Measurements from ENCODE around the gene ZNF346.
"Not testable (repeated sequence)": the region's sequence is repeated elsewhere in the genome, so short reads cannot be mapped to it uniquely, and the experiment has no call there.

ZNF346 gene

GRCh38 chr5:177043958-177044357 is 21.5 kb downstream of the ZNF346 start:
- H3K4me3 ChIP-seq (ENCODE audit: low read depth, low read length): no peak overlapping the region
- TF ChIP-seq CTCF (conservative IDR thresholded peaks at IDR 0.05; ENCODE audit: low read depth, low read length): no peak
- no peak for DNase-seq (ENCODE audit: low read depth)

GRCh38 chr5:177044641-177045040 is 22.1 kb downstream of the ZNF346 start:
- no peak for DNase-seq (ENCODE audit: low read depth)
- no peak overlapping the region for H3K4me3 ChIP-seq (ENCODE audit: low read depth, low read length)
- TF ChIP-seq CTCF (conservative IDR thresholded peaks at IDR 0.05; ENCODE audit: low read depth, low read length): no peak

GRCh38 chr5:177045631-177046030 is 23.1 kb downstream of the ZNF346 start:
- TF ChIP-seq CTCF (conservative IDR thresholded peaks at IDR 0.05; ENCODE audit: low read depth, low read length): no peak
- DNase-seq (ENCODE audit: low read depth): no peak
- no peak overlapping the region for H3K4me3 ChIP-seq (ENCODE audit: low read depth, low read length)

- not testable (repeated sequence) for DNase-seq (ENCODE audit: low read depth); H3K4me3 ChIP-seq (ENCODE audit: low read depth, low read length)
These were observed 26.0 kb downstream of the ZNF346 start for GRCh38 chr5:177048531-177048930.

GRCh38 chr5:177049285-177049684 is 26.8 kb downstream of the ZNF346 start:
- no peak for TF ChIP-seq CTCF (conservative IDR thresholded peaks at IDR 0.05; ENCODE audit: low read depth, low read length)
- DNase-seq (ENCODE audit: low read depth): peak; percentile 10
- H3K4me3 ChIP-seq (ENCODE audit: low read depth, low read length): no peak overlapping the region

- H3K4me3 ChIP-seq (ENCODE audit: low read depth, low read length): no peak overlapping the region
- no peak for TF ChIP-seq CTCF (conservative IDR thresholded peaks at IDR 0.05; ENCODE audit: low read depth, low read length)
- DNase-seq (ENCODE audit: low read depth): no peak
These were observed 42.2 kb downstream of the ZNF346 start for GRCh38 chr5:177064500-177065277.

- DNase-seq (ENCODE audit: low read depth): no peak
- H3K4me3 ChIP-seq (ENCODE audit: low read depth, low read length): no peak overlapping the region
- TF ChIP-seq CTCF (conservative IDR thresholded peaks at IDR 0.05; ENCODE audit: low read depth, low read length): no peak
These were observed 43.0 kb downstream of the ZNF346 start for GRCh38 chr5:177065491-177065890.
